Activated CD4-positive, CD25-positive, alpha-beta regulatory T cell treated with anti-CD3 and anti-CD28 coated beads, Interleukin-2, amount 50 U/mL, for 72 hours (primary cell): ENCODE results near the gene CCNQ.
A peak's percentile ranks its signal among the peaks of the same experiment; 100 is the strongest.

ENCODE experiments used
- DNase-seq: peaks from one replicate; pipeline ENCODE4 v3.0.0; 2021

Gene CCNQ

GRCh38 chrX:153595859-153596857 is 2.8 kb downstream of the CCNQ start:
- no peak for DNase-seq

GRCh38 chrX:153595387-153595786 is 3.6 kb downstream of the CCNQ start:
- no peak for DNase-seq

- DNase-seq, result no peak
These were observed 5.0 kb downstream of the CCNQ start for GRCh38 chrX:153593811-153594500.

GRCh38 chrX:153592966-153593688 is 5.8 kb downstream of the CCNQ start:
- DNase-seq, result no peak

GRCh38 chrX:153592091-153592833 is 6.7 kb downstream of the CCNQ start:
- no peak for DNase-seq

GRCh38 chrX:153590961-153591956 is 7.7 kb downstream of the CCNQ start:
- no peak for DNase-seq

GRCh38 chrX:153588782-153589446 is 10.0 kb downstream of the CCNQ start:
- no peak for DNase-seq

- DNase-seq, result no peak
These were observed 10.7 kb downstream of the CCNQ start for GRCh38 chrX:153588021-153588781.

GRCh38 chrX:153587342-153587741 is 11.6 kb downstream of the CCNQ start:
- no peak for DNase-seq

- DNase-seq, result no peak
These were observed 13.1 kb downstream of the CCNQ start for GRCh38 chrX:153585827-153586226.

- DNase-seq, result no peak
These were observed 15.5 kb downstream of the CCNQ start for GRCh38 chrX:153583433-153583832.

- peak; percentile 51 for DNase-seq
These were observed 16.0 kb downstream of the CCNQ start for GRCh38 chrX:153582896-153583295.

- DNase-seq, result no peak
These were observed 18.1 kb downstream of the CCNQ start for GRCh38 chrX:153580700-153581386.

GRCh38 chrX:153578889-153579288 is 20.1 kb downstream of the CCNQ start:
- no peak for DNase-seq

- no peak for DNase-seq
These were observed 20.6 kb downstream of the CCNQ start for GRCh38 chrX:153578200-153578835.

- no peak for DNase-seq
These were observed 22.0 kb downstream of the CCNQ start for GRCh38 chrX:153576961-153577360.

- no peak for DNase-seq
These were observed 22.6 kb downstream of the CCNQ start for GRCh38 chrX:153576239-153576870.

GRCh38 chrX:153573984-153574383 is 25.0 kb downstream of the CCNQ start:
- no peak for DNase-seq
